HG03469 (cell line): ENCODE data around the gene CDC7.

Source experiments
- ATAC-seq: cut with Tn5 transposase; IDR thresholded peaks from one replicate; pipeline ENCODE4 v1.9.1; 2021; ENCODE audit warnings: mild to moderate bottlenecking, moderate library complexity, moderate number of reproducible peaks; ENCODE audit not compliant: unreplicated experiment

CDC7 gene

GRCh38 chr1:91572044-91572443, 71.4 kb downstream of the CDC7 start:
- ATAC-seq, result peak; percentile 70
